ENCODE data around the gene CDCP2.
A peak's percentile ranks its signal among the peaks of the same experiment; 100 is the strongest.

Gene CDCP2

DNA sequence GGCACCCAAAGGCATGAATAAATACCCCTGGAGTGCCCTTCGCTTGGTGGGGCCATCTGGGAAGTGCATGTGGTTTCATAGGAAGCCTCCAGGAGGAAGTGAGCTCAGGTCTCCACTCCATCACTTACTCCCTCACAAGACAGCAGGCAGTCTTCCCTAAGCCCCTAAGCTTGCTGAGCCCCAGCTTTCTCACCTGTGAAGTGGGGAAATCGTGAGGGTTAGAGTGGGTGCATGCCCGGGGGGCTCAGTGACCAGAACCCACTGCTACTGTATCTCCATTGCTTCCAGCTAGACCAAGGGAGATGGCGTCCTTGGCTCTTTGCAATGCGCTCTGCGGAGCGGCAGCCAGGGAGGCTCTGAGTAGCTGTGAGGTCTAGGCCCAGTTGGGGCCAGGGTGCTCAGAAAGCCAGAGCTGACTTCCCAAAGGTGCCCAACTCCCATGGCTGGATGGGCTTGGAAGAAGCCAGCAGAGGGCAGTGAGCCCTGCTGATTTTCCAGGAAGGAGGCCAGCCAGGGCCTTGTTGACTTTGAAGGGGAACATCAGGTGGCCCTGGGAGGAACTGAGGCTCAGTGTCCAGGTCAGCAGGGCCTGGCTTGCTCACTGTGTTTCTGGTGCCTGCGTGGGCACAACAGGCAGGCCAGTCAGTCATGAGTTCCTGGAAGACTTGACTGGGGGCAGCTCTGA is 27.3 kb downstream of the CDCP2 start:
- peak; percentile 9; the same call in 1 of the 3 replicates for ATAC-seq
- TF ChIP-seq BACH2 (CRISPR knock-in tag; IDR thresholded peaks at IDR 0.05; ENCODE audit: borderline replicate concordance) (no peak), ISL1 (CRISPR knock-in tag; IDR thresholded peaks at IDR 0.05) (no peak), ZNF565 (CRISPR knock-in tag; conservative IDR thresholded peaks at IDR 0.05; ENCODE audit: low read depth) (no peak)

DNA sequence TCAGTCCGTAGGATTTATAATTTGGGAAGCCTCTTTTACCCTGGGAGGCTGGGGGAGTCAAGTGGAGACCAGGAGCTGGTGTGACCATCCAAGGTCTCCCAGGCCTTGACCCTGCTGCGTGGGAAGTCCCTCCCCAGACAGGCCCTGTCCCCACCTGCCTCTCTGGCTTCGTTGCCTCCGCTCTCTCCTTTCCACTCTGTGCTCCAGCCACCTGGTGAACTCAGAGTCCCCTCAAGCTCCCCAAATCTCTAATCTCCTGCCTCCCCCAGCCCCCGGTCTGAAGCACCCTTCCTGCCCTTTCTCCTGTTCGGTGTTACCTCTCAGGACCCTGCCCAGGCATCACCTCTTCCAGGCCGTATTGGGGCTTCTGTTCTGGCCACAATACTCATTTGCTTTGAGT is 27.9 kb downstream of the CDCP2 start:
- ATAC-seq, result no peak
- TF ChIP-seq ISL1 (CRISPR knock-in tag; IDR thresholded peaks at IDR 0.05), result no peak
- no peak for TF ChIP-seq ESRRG (CRISPR knock-in tag; IDR thresholded peaks at IDR 0.05)
- TF ChIP-seq ARNTL (CRISPR knock-in tag; IDR thresholded peaks at IDR 0.05; ENCODE audit: borderline replicate concordance, low read depth), result no peak
- TF ChIP-seq ZNF8 (CRISPR knock-in tag; IDR thresholded peaks at IDR 0.05), result no peak
- TF ChIP-seq TOX (CRISPR knock-in tag; IDR thresholded peaks at IDR 0.05; ENCODE audit: borderline replicate concordance), result no peak

- no peak for ATAC-seq
- TF ChIP-seq PPARA (CRISPR knock-in tag; IDR thresholded peaks at IDR 0.05; ENCODE audit: borderline replicate concordance) (no peak), ZFP30 (CRISPR knock-in tag; IDR thresholded peaks at IDR 0.05) (no peak), OSR1 (CRISPR knock-in tag; IDR thresholded peaks at IDR 0.05) (no peak), CSDC2 (CRISPR knock-in tag; IDR thresholded peaks at IDR 0.05) (no peak), ESRRG (CRISPR knock-in tag; IDR thresholded peaks at IDR 0.05) (no peak), SNAI2 (CRISPR knock-in tag; IDR thresholded peaks at IDR 0.05) (no peak), ISL1 (CRISPR knock-in tag; IDR thresholded peaks at IDR 0.05) (no peak), ZNF70 (CRISPR knock-in tag; IDR thresholded peaks at IDR 0.05) (no peak), POU6F1 (CRISPR knock-in tag; IDR thresholded peaks at IDR 0.05; ENCODE audit: borderline replicate concordance, low read depth) (no peak), ARNTL (CRISPR knock-in tag; IDR thresholded peaks at IDR 0.05; ENCODE audit: borderline replicate concordance, low read depth) (no peak), RARB (CRISPR knock-in tag; IDR thresholded peaks at IDR 0.05) (no peak), ZFP3 (CRISPR knock-in tag; IDR thresholded peaks at IDR 0.05) (no peak), CSRNP3 (CRISPR knock-in tag; IDR thresholded peaks at IDR 0.05) (no peak), ZC3H10 (CRISPR knock-in tag; IDR thresholded peaks at IDR 0.05) (no peak), TOX (CRISPR knock-in tag; IDR thresholded peaks at IDR 0.05; ENCODE audit: borderline replicate concordance) (no peak)
- TF ChIP-seq, protein P1, sequence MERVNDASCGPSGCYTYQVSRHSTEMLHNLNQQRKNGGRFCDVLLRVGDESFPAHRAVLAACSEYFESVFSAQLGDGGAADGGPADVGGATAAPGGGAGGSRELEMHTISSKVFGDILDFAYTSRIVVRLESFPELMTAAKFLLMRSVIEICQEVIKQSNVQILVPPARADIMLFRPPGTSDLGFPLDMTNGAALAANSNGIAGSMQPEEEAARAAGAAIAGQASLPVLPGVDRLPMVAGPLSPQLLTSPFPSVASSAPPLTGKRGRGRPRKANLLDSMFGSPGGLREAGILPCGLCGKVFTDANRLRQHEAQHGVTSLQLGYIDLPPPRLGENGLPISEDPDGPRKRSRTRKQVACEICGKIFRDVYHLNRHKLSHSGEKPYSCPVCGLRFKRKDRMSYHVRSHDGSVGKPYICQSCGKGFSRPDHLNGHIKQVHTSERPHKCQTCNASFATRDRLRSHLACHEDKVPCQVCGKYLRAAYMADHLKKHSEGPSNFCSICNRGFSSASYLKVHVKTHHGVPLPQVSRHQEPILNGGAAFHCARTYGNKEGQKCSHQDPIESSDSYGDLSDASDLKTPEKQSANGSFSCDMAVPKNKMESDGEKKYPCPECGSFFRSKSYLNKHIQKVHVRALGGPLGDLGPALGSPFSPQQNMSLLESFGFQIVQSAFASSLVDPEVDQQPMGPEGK (CRISPR knock-in tag; IDR thresholded peaks at IDR 0.05; ENCODE audit: borderline replicate concordance), result no peak
- TF ChIP-seq, protein P2, sequence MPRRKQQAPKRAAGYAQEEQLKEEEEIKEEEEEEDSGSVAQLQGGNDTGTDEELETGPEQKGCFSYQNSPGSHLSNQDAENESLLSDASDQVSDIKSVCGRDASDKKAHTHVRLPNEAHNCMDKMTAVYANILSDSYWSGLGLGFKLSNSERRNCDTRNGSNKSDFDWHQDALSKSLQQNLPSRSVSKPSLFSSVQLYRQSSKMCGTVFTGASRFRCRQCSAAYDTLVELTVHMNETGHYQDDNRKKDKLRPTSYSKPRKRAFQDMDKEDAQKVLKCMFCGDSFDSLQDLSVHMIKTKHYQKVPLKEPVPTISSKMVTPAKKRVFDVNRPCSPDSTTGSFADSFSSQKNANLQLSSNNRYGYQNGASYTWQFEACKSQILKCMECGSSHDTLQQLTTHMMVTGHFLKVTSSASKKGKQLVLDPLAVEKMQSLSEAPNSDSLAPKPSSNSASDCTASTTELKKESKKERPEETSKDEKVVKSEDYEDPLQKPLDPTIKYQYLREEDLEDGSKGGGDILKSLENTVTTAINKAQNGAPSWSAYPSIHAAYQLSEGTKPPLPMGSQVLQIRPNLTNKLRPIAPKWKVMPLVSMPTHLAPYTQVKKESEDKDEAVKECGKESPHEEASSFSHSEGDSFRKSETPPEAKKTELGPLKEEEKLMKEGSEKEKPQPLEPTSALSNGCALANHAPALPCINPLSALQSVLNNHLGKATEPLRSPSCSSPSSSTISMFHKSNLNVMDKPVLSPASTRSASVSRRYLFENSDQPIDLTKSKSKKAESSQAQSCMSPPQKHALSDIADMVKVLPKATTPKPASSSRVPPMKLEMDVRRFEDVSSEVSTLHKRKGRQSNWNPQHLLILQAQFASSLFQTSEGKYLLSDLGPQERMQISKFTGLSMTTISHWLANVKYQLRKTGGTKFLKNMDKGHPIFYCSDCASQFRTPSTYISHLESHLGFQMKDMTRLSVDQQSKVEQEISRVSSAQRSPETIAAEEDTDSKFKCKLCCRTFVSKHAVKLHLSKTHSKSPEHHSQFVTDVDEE (CRISPR knock-in tag; IDR thresholded peaks at IDR 0.05), result no peak
- TF ChIP-seq, protein P3, sequence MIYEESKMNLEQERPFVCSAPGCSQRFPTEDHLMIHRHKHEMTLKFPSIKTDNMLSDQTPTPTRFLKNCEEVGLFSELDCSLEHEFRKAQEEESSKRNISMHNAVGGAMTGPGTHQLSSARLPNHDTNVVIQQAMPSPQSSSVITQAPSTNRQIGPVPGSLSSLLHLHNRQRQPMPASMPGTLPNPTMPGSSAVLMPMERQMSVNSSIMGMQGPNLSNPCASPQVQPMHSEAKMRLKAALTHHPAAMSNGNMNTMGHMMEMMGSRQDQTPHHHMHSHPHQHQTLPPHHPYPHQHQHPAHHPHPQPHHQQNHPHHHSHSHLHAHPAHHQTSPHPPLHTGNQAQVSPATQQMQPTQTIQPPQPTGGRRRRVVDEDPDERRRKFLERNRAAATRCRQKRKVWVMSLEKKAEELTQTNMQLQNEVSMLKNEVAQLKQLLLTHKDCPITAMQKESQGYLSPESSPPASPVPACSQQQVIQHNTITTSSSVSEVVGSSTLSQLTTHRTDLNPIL (CRISPR knock-in tag; IDR thresholded peaks at IDR 0.05; ENCODE audit: low read depth), result no peak
Observed at GRCh38 chr1:54124472-54124871, 28.3 kb downstream of the CDCP2 start.

Measured in SK-N-SH treated with all-trans-retinoic acid at 6 μM for 48 hours (cell line).